ENCODE results near the gene ZP3.

DNA sequence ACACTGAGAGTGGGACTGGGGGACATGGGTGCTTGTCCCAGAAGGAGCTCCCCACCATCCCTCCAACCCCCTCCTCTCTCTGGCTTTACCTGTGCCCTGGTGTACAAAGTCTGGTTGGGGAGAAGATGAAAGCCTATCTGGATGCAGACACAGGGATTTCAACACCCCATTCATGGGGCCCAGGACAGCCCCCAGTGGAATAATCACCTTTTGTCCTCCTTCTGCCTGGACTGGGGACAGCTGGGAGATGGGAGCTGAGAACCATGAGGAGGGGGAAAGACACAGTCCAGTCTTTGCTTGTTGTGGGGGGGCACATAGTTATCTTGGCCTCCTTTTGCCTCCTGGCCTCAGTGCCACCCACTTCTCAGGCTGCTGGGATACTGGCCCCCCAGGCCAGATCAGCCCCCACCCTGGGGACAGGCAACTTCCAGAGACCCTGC, 16.6 kb upstream of the ZP3 start:
- TF ChIP-seq FOXK2 (IDR thresholded peaks at IDR 0.05), result no peak
- TF ChIP-seq LEF1 (IDR thresholded peaks at IDR 0.05; ENCODE audit: borderline replicate concordance), result no peak
- TF ChIP-seq TARDBP (IDR thresholded peaks at IDR 0.05), result no peak
- TF ChIP-seq FOXM1 (IDR thresholded peaks at IDR 0.05; ENCODE audit: borderline replicate concordance), result no peak
- TF ChIP-seq ZNF384 (IDR thresholded peaks at IDR 0.05), result no peak
- no peak for TF ChIP-seq ELF4 (IDR thresholded peaks at IDR 0.05)
- no peak for TF ChIP-seq ARNT (IDR thresholded peaks at IDR 0.05)
- TF ChIP-seq SP1 (IDR thresholded peaks at IDR 0.05), result no peak
- TF ChIP-seq NFRKB (IDR thresholded peaks at IDR 0.05), result no peak
- TF ChIP-seq SUZ12 (IDR thresholded peaks at IDR 0.05), result no peak
- no peak for TF ChIP-seq FOXA1 (IDR thresholded peaks at IDR 0.05)
- TF ChIP-seq PKNOX1 (IDR thresholded peaks at IDR 0.05), result no peak

Data from HEK293T (cell line).